Breast epithelium (tissue), 3 donors: Measurements from ENCODE around the gene MRPL24.

Source experiments
- CTCF ChIP-seq, 3 donors: fragments of 450-650 bp; IDR thresholded peaks; one replicate each; pipeline ENCODE4 v1.5.1; 2016 to 2017; ENCODE audit warnings: antibody characterized with exemption in 3 of 3, mild to moderate bottlenecking in 3 of 3, moderate library complexity in 3 of 3
- POLR2A ChIP-seq: fragments of 450-650 bp; IDR thresholded peaks from one replicate; pipeline ENCODE4 v1.6.1; 2016; ENCODE audit warnings: antibody characterized with exemption, mild to moderate bottlenecking, moderate library complexity

DNA sequence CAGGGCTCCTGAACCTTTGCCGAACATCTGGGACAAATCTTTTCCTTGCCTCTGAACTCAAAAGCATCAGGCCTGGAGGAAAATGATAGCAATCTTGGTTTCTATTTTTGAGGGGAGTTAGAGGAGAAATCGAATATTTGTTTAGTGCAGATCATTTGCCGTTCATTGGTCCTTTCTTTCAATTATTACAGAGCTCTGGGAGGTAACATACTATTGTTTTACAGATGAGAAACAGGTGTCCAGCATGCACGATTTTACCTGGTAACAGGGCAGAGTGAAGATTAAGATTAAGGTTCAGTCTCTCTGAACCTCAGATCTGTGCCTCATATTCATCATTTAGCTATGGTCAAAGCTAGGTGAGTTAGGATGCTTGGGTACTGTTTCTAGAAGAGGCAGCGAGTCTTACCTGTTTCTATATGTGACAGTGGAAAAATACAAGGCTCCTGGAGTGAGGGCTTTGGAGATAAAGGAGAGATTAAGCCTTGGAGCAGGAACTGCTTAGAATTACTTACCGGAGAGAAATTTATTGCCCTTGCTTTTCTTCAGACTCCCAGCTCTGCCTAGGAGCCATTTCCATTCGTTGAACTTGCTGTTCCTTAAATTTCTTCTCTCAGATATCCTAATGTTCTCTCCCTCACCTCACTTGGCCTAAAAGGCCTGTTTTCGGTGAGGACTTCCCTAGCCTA is 27.9 kb upstream of the MRPL24 start:
- TF ChIP-seq CTCF (IDR thresholded peaks at IDR 0.05) (no peak), POLR2A (no peak)
